Measurements from ENCODE around the gene ACVR2A. TPM values are rescaled to one million over a fixed set of nuclear protein-coding genes. Genes with fewer than 3 reads are reported as not detected.

Gene ACVR2A
- polyA plus RNA-seq, 1 donor (not counting 4 experiments of a cell fraction or from before 2014, with no cell fraction given): 6.6 TPM

DNA sequence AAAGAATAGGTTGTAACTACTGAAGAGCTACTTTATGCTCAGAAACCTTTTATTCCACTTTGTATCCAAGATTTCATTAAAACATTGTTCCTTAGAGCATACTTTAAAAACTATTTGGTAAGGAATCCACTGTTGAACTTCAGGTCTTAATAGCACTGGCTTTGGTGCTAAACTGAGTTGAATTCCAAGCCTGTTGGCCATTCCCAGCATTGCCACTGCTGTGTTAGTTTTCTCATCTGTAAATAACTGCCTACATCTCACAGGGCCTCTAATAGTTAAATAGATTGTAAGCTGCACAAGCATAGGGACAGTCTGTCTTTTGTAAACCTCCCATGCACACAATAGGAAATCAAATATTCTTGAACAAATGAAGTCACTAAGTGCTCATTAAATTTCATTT is 89.1 kb downstream of the ACVR2A start:
- Histone ChIP-seq H3K9me1 (ENCODE audit: control insufficient read depth, extremely low read depth, insufficient read depth, low read length) (no peaks in the 10 kb centered on the region), H3K27me3 (ENCODE audit: control insufficient read depth, extremely low read depth, insufficient read depth, low read length) (no peaks in the 10 kb centered on the region), H3K36me3 (ENCODE audit: control insufficient read depth in 2 of 2, extremely low read depth in 1 of 2, insufficient read depth in 2 of 2, low read length in 2 of 2) (peaks cover 4% of the 10 kb centered on the region in 2 experiments), H3K27ac (ENCODE audit: control insufficient read depth, insufficient read depth, low read length) (no peak overlapping the region), H2AFZ (ENCODE audit: control insufficient read depth, low read length) (no peak overlapping the region), H3K4me2 (ENCODE audit: control insufficient read depth, extremely low read depth, insufficient read depth, low read depth, low read length) (no peak overlapping the region), H3K9ac (ENCODE audit: control insufficient read depth, extremely low read depth, insufficient read depth, low read length) (no peak overlapping the region), H3K4me1 (ENCODE audit: control insufficient read depth, extremely low read depth, insufficient read depth, low read length) (no peaks in the 10 kb centered on the region), H4K20me1 (ENCODE audit: control insufficient read depth, extremely low read depth, insufficient read depth, low read length) (no peaks in the 10 kb centered on the region), H3K4me3 (ENCODE audit: control insufficient read depth in 2 of 3, extremely low read depth in 1 of 3, insufficient read depth in 2 of 3, low read depth in 1 of 3, low read length in 3 of 3) (no peak overlapping the region), H3K9me3 (ENCODE audit: control insufficient read depth, low read depth, low read length) (no peaks in the 10 kb centered on the region), H3K79me2 (ENCODE audit: control insufficient read depth, insufficient read depth, low read length) (no peaks in the 10 kb centered on the region)
- dilution Hi-C loops (cut with MboI; ENCODE audit: extremely low pct_ligation_motif_present, low sequenced_read_pairs): no loop called here
- DNase-seq (ENCODE audit: low read depth, low spot score) (no peak), FAIRE-seq (no peak)
- TF ChIP-seq, protein P1, sequence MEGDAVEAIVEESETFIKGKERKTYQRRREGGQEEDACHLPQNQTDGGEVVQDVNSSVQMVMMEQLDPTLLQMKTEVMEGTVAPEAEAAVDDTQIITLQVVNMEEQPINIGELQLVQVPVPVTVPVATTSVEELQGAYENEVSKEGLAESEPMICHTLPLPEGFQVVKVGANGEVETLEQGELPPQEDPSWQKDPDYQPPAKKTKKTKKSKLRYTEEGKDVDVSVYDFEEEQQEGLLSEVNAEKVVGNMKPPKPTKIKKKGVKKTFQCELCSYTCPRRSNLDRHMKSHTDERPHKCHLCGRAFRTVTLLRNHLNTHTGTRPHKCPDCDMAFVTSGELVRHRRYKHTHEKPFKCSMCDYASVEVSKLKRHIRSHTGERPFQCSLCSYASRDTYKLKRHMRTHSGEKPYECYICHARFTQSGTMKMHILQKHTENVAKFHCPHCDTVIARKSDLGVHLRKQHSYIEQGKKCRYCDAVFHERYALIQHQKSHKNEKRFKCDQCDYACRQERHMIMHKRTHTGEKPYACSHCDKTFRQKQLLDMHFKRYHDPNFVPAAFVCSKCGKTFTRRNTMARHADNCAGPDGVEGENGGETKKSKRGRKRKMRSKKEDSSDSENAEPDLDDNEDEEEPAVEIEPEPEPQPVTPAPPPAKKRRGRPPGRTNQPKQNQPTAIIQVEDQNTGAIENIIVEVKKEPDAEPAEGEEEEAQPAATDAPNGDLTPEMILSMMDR (optimal IDR thresholded peaks at IDR 0.05 in 1 of 3, IDR thresholded peaks at IDR 0.05 in 1 of 3, conservative IDR thresholded peaks at IDR 0.05 in 1 of 3; ENCODE audit: extremely low read depth in 1 of 3, insufficient read depth in 2 of 3, low read length in 3 of 3): no peak

DNA sequence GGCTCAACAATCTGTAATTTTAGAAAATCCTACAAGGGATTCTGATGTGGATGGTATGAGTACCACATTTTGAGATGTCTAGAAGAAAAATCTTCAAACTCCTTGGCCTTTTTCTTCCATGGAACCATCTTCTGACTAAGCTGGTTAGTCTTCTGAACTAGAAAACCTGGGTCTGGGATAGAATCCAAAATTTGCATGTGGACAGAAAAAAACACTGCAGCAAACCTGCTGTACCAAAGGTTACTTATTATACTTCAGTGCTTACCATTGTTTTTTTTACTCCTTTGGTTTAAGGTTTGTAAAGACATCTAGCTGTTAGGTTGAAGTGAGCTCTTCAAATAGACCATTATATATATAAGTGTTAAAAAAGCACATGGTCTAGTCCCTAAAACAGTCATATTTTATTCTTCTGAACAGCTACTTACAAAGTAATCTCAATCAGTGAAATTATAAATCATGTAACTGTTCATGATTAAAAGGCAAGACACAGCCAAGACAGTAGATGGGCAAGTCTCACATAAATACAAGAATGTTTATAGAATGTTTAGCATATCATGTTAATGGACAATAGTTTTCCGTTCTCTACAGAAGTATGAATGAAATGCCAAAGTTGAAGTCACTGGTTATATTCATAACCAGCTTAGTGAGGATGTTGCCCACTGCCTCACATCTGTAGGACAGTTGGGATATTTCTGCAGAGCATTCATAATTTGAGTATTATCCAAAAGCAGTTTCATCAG is 90.2 kb downstream of the ACVR2A start:
- dilution Hi-C loops (cut with MboI; ENCODE audit: extremely low pct_ligation_motif_present, low sequenced_read_pairs): no loop called here
- FAIRE-seq: peak; percentile 13
- H3K36me3 ChIP-seq (ENCODE audit: control insufficient read depth in 2 of 2, extremely low read depth in 1 of 2, insufficient read depth in 2 of 2, low read length in 2 of 2): peaks cover 4% of the 10 kb centered on the region in 2 experiments

More for the DNA sequence above, 90.2 kb downstream of the ACVR2A start:
- no peak overlapping the region for H3K27ac ChIP-seq (ENCODE audit: control insufficient read depth, insufficient read depth, low read length)
- no peak overlapping the region for H2AFZ ChIP-seq (ENCODE audit: control insufficient read depth, low read length)
- no peaks in the 10 kb centered on the region for H3K9me1 ChIP-seq (ENCODE audit: control insufficient read depth, extremely low read depth, insufficient read depth, low read length)
- H3K4me3 ChIP-seq (ENCODE audit: control insufficient read depth in 2 of 3, extremely low read depth in 1 of 3, insufficient read depth in 2 of 3, low read depth in 1 of 3, low read length in 3 of 3): no peak overlapping the region
- no peaks in the 10 kb centered on the region for H3K4me1 ChIP-seq (ENCODE audit: control insufficient read depth, extremely low read depth, insufficient read depth, low read length)
- no peaks in the 10 kb centered on the region for H3K27me3 ChIP-seq (ENCODE audit: control insufficient read depth, extremely low read depth, insufficient read depth, low read length)
- TF ChIP-seq, protein P1 (optimal IDR thresholded peaks at IDR 0.05 in 1 of 3, IDR thresholded peaks at IDR 0.05 in 1 of 3, conservative IDR thresholded peaks at IDR 0.05 in 1 of 3; ENCODE audit: extremely low read depth in 1 of 3, insufficient read depth in 2 of 3, low read length in 3 of 3): no peak
- TF ChIP-seq EZH2 (IDR thresholded peaks at IDR 0.05; ENCODE audit: low read length): no peak
- no peak for DNase-seq (ENCODE audit: low read depth, low spot score)
- no peak overlapping the region for H3K4me2 ChIP-seq (ENCODE audit: control insufficient read depth, extremely low read depth, insufficient read depth, low read depth, low read length)
- H3K9me3 ChIP-seq (ENCODE audit: control insufficient read depth, low read depth, low read length): no peaks in the 10 kb centered on the region
- H3K79me2 ChIP-seq (ENCODE audit: control insufficient read depth, insufficient read depth, low read length): no peaks in the 10 kb centered on the region
- no peak overlapping the region for H3K9ac ChIP-seq (ENCODE audit: control insufficient read depth, extremely low read depth, insufficient read depth, low read length)
- no peaks in the 10 kb centered on the region for H4K20me1 ChIP-seq (ENCODE audit: control insufficient read depth, extremely low read depth, insufficient read depth, low read length)
